Measurements from ENCODE around the gene CTNNBL1. TPM values are rescaled to one million over a fixed set of nuclear protein-coding genes. Genes with fewer than 3 reads are reported as not detected.

The CTNNBL1 gene
- total and polyA plus RNA-seq, 2 donors (not counting 3 experiments of a cell fraction or from before 2014, with no cell fraction given), result 20.8 to 60.2 TPM

GRCh38 chr20:37647946-37648345 is 45.9 kb upstream of the CTNNBL1 start:
- POLR2A ChIA-PET, result no interaction called here
- Histone ChIP-seq H3K27me3 (ENCODE audit: control insufficient read depth in 2 of 2, insufficient read depth in 2 of 2, low read length in 2 of 2) (peaks cover 6 to 14% of the 10 kb centered on the region in 2 experiments), H3K4me3 (replicated peaks in 1 of 3; ENCODE audit: insufficient read depth in 1 of 3, low read depth in 1 of 3, low read length in 3 of 3) (no peak overlapping the region), H3K9me3 (replicated peaks; ENCODE audit: control insufficient read depth, insufficient read depth, low read length) (no peaks in the 10 kb centered on the region), H3K27ac (ENCODE audit: insufficient read depth, low read depth, low read length) (no peak overlapping the region), H3K9me1 (replicated peaks; ENCODE audit: control insufficient read depth, extremely low read depth, insufficient read depth, low read length) (no peaks in the 10 kb centered on the region), H3K4me1 (ENCODE audit: control insufficient read depth, extremely low read depth, insufficient read depth, low read length) (no peaks in the 10 kb centered on the region), H4K20me1 (replicated peaks; ENCODE audit: control insufficient read depth, extremely low read depth, insufficient read depth, low read length) (no peaks in the 10 kb centered on the region), H3K9ac (replicated peaks; ENCODE audit: extremely low read depth, insufficient read depth, low read length) (no peak overlapping the region), H3K79me2 (ENCODE audit: control insufficient read depth, insufficient read depth, low read length) (no peaks in the 10 kb centered on the region), H3K36me3 (ENCODE audit: control insufficient read depth in 2 of 2, extremely low read depth in 1 of 2, insufficient read depth in 2 of 2, low read length in 2 of 2) (no peaks in the 10 kb centered on the region), H3K4me2 (ENCODE audit: insufficient read depth, low read length) (no peak overlapping the region), H2AFZ (ENCODE audit: low read depth, low read length) (no peak overlapping the region)
- dilution Hi-C loops (cut with MboI; ENCODE audit: extremely low pct_ligation_motif_present, low sequenced_read_pairs) (no loop called here), intact Hi-C loops (cut with micrococcal nuclease) (no loop called here)
- FAIRE-seq, result no peak
- BruUV-seq (replicated peaks), result no TSS peak
- no peak for DNase-seq (ENCODE audit: low read depth, low spot score)
- CTCF ChIA-PET, result no interaction called here
- TF ChIP-seq EZH2 (IDR thresholded peaks at IDR 0.05; ENCODE audit: borderline replicate concordance, low read depth, low read length, severe bottlenecking) (no peak), FOS (IDR thresholded peaks at IDR 0.05; ENCODE audit: borderline replicate concordance, insufficient read depth, low read length) (no peak), MAX (IDR thresholded peaks at IDR 0.05; ENCODE audit: insufficient read depth, insufficient read length) (no peak), GATA2 (IDR thresholded peaks at IDR 0.05; ENCODE audit: insufficient read depth, insufficient read length, low read depth, low read length) (no peak), POLR2A (IDR thresholded peaks at IDR 0.05; ENCODE audit: low read depth, low read length) (no peak), POLR2AphosphoS5 (IDR thresholded peaks at IDR 0.05; ENCODE audit: insufficient read depth, low read depth, low read length) (no peak), MYC (IDR thresholded peaks at IDR 0.05; ENCODE audit: low read depth, low read length) (no peak), JUN (IDR thresholded peaks at IDR 0.05; ENCODE audit: borderline replicate concordance, insufficient read depth, insufficient read length, low read depth) (no peak)
- TF ChIP-seq, protein P1, sequence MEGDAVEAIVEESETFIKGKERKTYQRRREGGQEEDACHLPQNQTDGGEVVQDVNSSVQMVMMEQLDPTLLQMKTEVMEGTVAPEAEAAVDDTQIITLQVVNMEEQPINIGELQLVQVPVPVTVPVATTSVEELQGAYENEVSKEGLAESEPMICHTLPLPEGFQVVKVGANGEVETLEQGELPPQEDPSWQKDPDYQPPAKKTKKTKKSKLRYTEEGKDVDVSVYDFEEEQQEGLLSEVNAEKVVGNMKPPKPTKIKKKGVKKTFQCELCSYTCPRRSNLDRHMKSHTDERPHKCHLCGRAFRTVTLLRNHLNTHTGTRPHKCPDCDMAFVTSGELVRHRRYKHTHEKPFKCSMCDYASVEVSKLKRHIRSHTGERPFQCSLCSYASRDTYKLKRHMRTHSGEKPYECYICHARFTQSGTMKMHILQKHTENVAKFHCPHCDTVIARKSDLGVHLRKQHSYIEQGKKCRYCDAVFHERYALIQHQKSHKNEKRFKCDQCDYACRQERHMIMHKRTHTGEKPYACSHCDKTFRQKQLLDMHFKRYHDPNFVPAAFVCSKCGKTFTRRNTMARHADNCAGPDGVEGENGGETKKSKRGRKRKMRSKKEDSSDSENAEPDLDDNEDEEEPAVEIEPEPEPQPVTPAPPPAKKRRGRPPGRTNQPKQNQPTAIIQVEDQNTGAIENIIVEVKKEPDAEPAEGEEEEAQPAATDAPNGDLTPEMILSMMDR (IDR thresholded peaks at IDR 0.05; ENCODE audit: extremely low read depth in 1 of 2, insufficient read depth in 1 of 2, low read depth in 1 of 2, low read length in 2 of 2), result no peak
